Hypothalamus (tissue), 51 donors: ENCODE measurements around the gene RBM4B.
"Not testable (repeated sequence)": the region's sequence is repeated elsewhere in the genome, so short reads cannot be mapped to it uniquely, and the experiment has no call there.

ENCODE experiments used
- DNase-seq, 51 donors: peaks; one replicate each; lab custom pipeline; 2025; lab: John Stamatoyannopoulos, UW

The RBM4B gene

GRCh38 chr11:66643745-66644437, 33.8 kb downstream of the RBM4B start:
- no peak for DNase-seq

- DNase-seq, result no peak
Measured at GRCh38 chr11:66641834-66642233, 35.9 kb downstream of the RBM4B start.

GRCh38 chr11:66639814-66640340, 37.8 kb downstream of the RBM4B start:
- DNase-seq, result not testable (repeated sequence)

GRCh38 chr11:66639066-66639813, 38.4 kb downstream of the RBM4B start:
- peak in 10 of 51 donors; percentile 33 to 74 (median 50) for DNase-seq

- DNase-seq, result peak; percentile 78 to 100 (median 98)
Measured at GRCh38 chr11:66638177-66639065, 39.3 kb downstream of the RBM4B start, which contains the start of gene RBM4. RBM4 (plus strand) TSS chr11:66638703; CDS start chr11:66639712, 1,009 bp downstream.

- peak in 1 of 51 donors; percentile 17 for DNase-seq
Measured at GRCh38 chr11:66637557-66638176, 40.0 kb downstream of the RBM4B start.

GRCh38 chr11:66636411-66636810, 41.3 kb downstream of the RBM4B start:
- DNase-seq, result no peak

GRCh38 chr11:66632952-66633351, 44.7 kb downstream of the RBM4B start:
- DNase-seq, result no peak

- DNase-seq, result no peak
Measured at GRCh38 chr11:66631883-66632282, 45.8 kb downstream of the RBM4B start.

GRCh38 chr11:66629356-66629755, 48.3 kb downstream of the RBM4B start:
- no peak for DNase-seq

GRCh38 chr11:66628061-66628603, 49.6 kb downstream of the RBM4B start:
- DNase-seq, result no peak

- no peak for DNase-seq
Measured at GRCh38 chr11:66626926-66627325, 50.8 kb downstream of the RBM4B start.

- DNase-seq, result no peak
Measured at GRCh38 chr11:66626382-66626781, 51.3 kb downstream of the RBM4B start.

GRCh38 chr11:66625752-66626149, 51.9 kb downstream of the RBM4B start:
- DNase-seq, result no peak

- no peak for DNase-seq
Measured at GRCh38 chr11:66625041-66625751, 52.5 kb downstream of the RBM4B start.

GRCh38 chr11:66624450-66624849, 53.2 kb downstream of the RBM4B start:
- no peak for DNase-seq

- DNase-seq, result peak in 2 of 51 donors; percentile 12 to 26
Measured at GRCh38 chr11:66619080-66619554, 58.6 kb downstream of the RBM4B start.

- peak in 12 of 51 donors; percentile 52 to 81 (median 63) for DNase-seq
Measured at GRCh38 chr11:66617155-66617834, 60.4 kb downstream of the RBM4B start.
